ENCODE data around the gene DGCR8.
"Not testable (repeated sequence)": the region's sequence is repeated elsewhere in the genome, so short reads cannot be mapped to it uniquely, and the experiment has no call there.

DGCR8 gene

GRCh38 chr22:20066617-20067383 is 13.2 kb upstream of the DGCR8 start:
- no peak for DNase-seq

GRCh38 chr22:20067384-20067682 is 12.7 kb upstream of the DGCR8 start:
- DNase-seq = not testable (repeated sequence)

More at GRCh38 chr22:20066617-20067383, 13.2 kb upstream of the DGCR8 start:
- no peak for TF ChIP-seq GATA1 (IDR thresholded peaks at IDR 0.05; ENCODE audit: low read depth, low read length)
- TF ChIP-seq POLR2A (IDR thresholded peaks at IDR 0.05; ENCODE audit: low read length) = no peak

GRCh38 chr22:20068640-20069039 is 11.4 kb upstream of the DGCR8 start:
- DNase-seq = no peak
- TF ChIP-seq GATA1 (IDR thresholded peaks at IDR 0.05; ENCODE audit: low read depth, low read length) (no peak), POLR2A (IDR thresholded peaks at IDR 0.05; ENCODE audit: low read length) (no peak)

GRCh38 chr22:20069331-20070042 is 10.6 kb upstream of the DGCR8 start:
- TF ChIP-seq GATA1 (IDR thresholded peaks at IDR 0.05; ENCODE audit: low read depth, low read length) = no peak
- TF ChIP-seq POLR2A (IDR thresholded peaks at IDR 0.05; ENCODE audit: low read length) = no peak

GRCh38 chr22:20071524-20071972 is 8.5 kb upstream of the DGCR8 start:
- DNase-seq = peak in 1 of 2 experiments; percentile 35
- TF ChIP-seq POLR2A (IDR thresholded peaks at IDR 0.05; ENCODE audit: low read length) = peak; percentile 20
- no peak for TF ChIP-seq GATA1 (IDR thresholded peaks at IDR 0.05; ENCODE audit: low read depth, low read length)

More at GRCh38 chr22:20069331-20070042, 10.6 kb upstream of the DGCR8 start:
- no peak for DNase-seq

DNA sequence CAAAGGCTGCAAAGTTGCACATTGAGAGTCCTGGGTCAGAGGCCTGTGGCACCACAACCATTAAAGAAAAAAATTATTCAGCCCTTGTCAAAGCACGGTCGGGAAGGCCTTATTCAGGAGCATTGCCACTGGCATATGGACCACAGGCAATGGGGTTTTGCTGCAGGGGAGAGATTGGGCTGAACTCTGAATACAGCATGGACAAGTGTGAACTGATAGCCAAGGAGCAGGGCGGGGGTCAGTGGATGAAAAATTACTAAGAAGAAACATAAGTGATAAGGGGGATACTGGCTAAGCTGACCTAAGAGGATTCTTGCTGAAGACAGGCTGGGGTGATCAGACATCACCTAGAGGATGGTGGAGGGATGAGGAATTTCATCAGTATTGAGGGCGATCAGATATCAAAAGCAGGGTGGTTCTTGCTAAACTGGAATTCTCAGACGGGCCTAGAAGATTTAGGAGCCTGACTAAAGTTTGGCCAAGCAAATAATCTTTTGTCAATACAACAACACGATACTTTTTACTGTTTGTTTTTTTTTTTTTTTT is 3.3 kb upstream of the DGCR8 start:
- TF ChIP-seq GATA1 (IDR thresholded peaks at IDR 0.05; ENCODE audit: low read depth, low read length) (no peak), POLR2A (IDR thresholded peaks at IDR 0.05; ENCODE audit: low read length) (no peak)
- DNase-seq = peak; percentile 73 to 89

- DNase-seq = peak; percentile 83 to 88
- TF ChIP-seq POLR2A (IDR thresholded peaks at IDR 0.05; ENCODE audit: low read length) (no peak), GATA1 (IDR thresholded peaks at IDR 0.05; ENCODE audit: low read depth, low read length) (no peak)
Measured at GRCh38 chr22:20080445-20080775, 369 bp downstream of the DGCR8 start.

- peak; percentile 64 to 66 for DNase-seq
- TF ChIP-seq GATA1 (IDR thresholded peaks at IDR 0.05; ENCODE audit: low read depth, low read length) (no peak), POLR2A (IDR thresholded peaks at IDR 0.05; ENCODE audit: low read length) (no peak)
Measured at GRCh38 chr22:20080776-20081654, 974 bp downstream of the DGCR8 start.

DNA sequence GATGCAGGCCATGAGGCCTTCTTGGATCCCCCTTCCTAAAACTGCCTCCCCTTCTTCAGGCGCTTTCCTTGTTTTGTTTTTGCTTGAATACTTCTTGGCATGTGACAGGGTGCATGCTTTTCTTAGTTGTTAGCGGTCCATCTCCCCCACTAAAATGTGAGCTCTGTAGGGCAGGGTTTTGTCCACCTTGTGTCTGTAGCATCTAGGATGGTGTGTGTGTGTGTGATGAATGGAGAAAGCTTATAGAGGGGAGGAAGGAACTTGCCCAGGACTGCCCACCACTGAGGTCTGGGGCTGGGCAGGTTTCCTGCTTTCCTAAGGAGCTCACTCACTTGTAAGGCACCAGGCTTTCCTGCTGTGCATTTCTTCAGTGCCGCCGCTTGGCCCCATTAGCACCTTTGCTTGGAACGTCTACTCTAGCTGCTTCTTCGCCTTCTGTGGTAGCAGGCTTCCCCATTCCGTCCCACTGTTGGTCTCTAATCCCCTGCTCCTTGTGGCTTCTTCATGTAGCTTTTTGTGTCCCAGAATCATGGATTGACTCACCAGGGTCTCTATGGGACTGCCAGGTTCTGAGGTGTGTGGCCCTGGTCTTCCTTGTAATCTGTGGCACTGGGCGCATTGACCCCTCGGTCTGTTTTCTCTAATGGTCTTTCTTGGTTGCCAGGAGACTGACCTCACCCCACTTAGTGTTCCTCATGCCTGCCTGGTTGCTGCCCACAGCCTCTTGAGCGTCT is 3.3 kb downstream of the DGCR8 start:
- DNase-seq = no peak

DNA sequence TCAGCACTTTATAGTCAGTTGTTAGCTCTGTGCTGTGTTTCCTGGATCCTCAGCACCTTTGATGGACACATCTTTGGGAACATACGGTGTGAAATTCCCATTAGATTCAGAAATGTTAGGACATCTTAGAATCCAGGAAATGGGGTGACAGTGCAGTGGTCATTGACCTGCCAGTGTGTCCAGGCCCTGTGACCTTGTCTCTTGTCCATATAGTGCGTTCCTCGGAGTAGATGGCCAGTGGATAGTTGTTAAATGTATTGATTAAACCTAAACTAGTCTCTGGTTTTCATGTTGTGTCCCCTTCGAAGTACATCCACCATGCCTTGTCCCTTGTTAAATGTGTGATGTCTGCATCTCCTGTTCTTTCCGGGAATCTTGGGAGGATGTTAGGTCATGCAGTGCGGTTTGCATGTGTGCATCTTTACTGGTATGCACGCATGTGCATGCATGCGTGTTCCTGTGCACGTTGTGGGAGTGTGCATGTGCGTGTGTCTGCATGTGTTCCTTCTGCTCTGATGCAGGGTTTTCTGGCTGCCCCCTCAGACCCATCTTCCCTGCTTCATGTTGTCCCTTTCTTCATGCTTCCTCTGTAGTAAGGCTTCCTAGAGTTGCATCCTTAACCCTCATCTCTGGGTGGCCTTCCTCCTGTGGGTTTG is 4.0 kb downstream of the DGCR8 start:
- no peak for TF ChIP-seq GATA1 (IDR thresholded peaks at IDR 0.05; ENCODE audit: low read depth, low read length)
- no peak for TF ChIP-seq POLR2A (IDR thresholded peaks at IDR 0.05; ENCODE audit: low read length)
- DNase-seq = no peak

More for the DNA sequence above, 3.3 kb downstream of the DGCR8 start:
- no peak for TF ChIP-seq GATA1 (IDR thresholded peaks at IDR 0.05; ENCODE audit: low read depth, low read length)
- TF ChIP-seq POLR2A (IDR thresholded peaks at IDR 0.05; ENCODE audit: low read length) = no peak

DNA sequence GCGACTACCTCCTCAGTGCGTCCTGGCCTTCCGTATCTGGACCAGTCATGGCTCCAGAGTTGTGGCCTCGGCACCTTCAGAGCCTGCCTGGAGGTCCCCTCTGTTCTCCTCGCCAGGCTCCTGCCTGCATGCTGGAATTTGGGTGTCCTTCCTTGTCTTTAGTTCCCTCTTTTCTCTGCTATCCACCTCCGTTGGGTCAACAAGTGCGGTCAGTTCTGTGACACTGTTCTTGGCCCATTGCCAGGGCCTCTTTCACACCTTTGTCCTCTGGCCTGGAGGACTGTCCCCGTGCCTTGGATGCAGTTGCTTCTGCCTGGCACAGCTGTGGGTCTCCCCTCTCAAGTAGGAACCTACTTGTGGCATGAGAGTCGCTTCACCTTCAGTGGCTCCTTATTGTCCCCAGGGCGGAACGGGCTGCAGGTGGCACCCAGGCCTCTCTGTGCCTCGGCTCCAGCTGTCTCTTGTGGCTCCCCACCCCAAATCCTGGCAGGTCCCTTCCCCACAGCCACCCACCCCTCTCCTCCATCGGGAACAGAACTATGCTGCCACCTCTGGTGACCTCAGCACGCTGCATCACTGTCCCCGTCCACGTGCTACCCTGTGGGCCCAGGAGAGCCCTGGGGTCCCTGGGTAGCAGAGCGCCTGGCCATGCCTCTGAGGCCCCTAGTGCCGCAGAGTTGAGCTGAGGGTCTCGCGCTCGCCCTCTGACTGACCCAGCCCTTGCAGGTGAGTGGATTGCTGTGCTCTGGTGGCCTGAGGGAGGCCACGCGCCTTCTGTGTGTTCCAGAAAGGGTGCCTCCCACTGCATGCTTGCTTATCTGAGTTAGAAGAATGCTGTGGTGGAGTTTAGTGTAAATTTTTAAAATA is 4.7 kb downstream of the DGCR8 start:
- peak; percentile 36 to 43 for DNase-seq
- TF ChIP-seq POLR2A (IDR thresholded peaks at IDR 0.05; ENCODE audit: low read length) (no peak), GATA1 (IDR thresholded peaks at IDR 0.05; ENCODE audit: low read depth, low read length) (no peak)

DNA sequence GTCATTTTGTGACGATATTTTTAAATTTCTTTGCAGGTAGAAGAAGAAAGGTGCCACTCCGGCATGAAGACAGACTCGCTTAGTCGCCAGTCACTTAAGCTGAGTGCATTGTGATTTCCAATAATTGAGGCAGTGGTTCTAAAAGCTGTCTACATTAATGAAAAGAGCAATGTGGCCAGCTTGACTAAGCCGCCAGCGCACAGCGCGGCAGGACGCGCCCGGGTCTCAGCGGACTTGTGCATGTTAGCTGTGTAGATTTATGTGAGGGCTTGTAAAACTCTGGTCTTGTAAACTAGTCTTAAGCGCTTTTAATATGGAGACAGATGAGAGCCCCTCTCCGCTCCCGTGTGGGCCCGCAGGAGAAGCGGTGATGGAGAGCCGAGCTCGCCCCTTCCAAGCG is 5.6 kb downstream of the DGCR8 start:
- no peak for TF ChIP-seq GATA1 (IDR thresholded peaks at IDR 0.05; ENCODE audit: low read depth, low read length)
- DNase-seq = no peak
